SK-N-MC (cell line): ENCODE measurements around the gene SLC27A3.

ENCODE experiments used
- EZH2 ChIP-seq: fragments of 200-600 bp; sonication (generic); IDR thresholded peaks from one replicate; pipeline ENCODE4 v1.6.1; 2017; ENCODE audit warnings: antibody characterized with exemption
- POLR2AphosphoS5 ChIP-seq: IDR thresholded peaks from 2 replicates; pipeline ENCODE4 v1.6.1; 2012; ENCODE audit warnings: mild to moderate bottlenecking, low read depth, low read length, borderline replicate concordance

DNA sequence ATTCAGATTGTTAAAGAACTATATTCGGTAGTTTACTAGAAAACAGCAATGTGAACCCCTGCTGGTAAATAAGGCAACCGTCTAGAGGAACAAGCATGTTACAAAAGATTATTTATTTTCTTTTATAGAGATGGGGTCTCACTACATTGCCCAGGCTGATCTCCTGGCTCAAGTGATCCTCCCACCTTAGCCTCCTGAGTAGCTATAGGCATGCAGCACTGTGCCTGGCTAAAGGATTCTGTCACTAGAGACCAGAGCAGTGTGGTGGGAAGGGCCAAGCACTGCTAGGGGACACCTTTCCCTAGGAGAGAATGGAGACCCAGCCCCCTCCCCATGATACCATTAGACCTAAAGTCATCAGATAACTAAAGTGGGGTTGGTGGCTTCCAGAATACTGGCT lies 28.9 kb downstream of the SLC27A3 start:
- no peak for TF ChIP-seq POLR2AphosphoS5
- TF ChIP-seq EZH2, result no peak
